OCI-LY7 (cell line): ENCODE measurements around the gene SPX. TPM values are rescaled to one million over a fixed set of nuclear protein-coding genes. Genes with fewer than 3 reads are reported as not detected.
A peak's percentile ranks its signal among the peaks of the same experiment; 100 is the strongest.

ENCODE experiments used
- BruUV-seq: library from RNA; stranded (reverse); fragments of 400-500 nt; replicated peaks from 2 replicates; lab custom pipeline; 2021; lab: Mats Ljungman, UMichigan
- CTCF ChIA-PET: fragments of 300-600 bp; sonication (Branson Sonifier 250); formaldehyde crosslinking; loops from one replicate; lab custom pipeline; 2022; ENCODE audit warnings: antibody characterized with exemption; ENCODE audit not compliant: unreplicated experiment; lab: Charles Lee
- POLR2A ChIA-PET: fragments of 300-600 bp; sonication (Branson Sonifier 250); formaldehyde crosslinking; loops from one replicate; lab custom pipeline; 2022; ENCODE audit warnings: antibody characterized with exemption; lab: Charles Lee
- DNase-seq: peaks from one replicate; pipeline ENCODE4 v3.0.0-alpha.2; 2015; ENCODE audit warnings: low spot score
- H2AFZ ChIP-seq: fragments of 200-600 bp; sonication (generic), shearing (Covaris generic); 2 replicates; pipeline ENCODE4 v1.6.1; 2014; ENCODE audit warnings: mild to moderate bottlenecking, antibody characterized with exemption, low read length, moderate library complexity
- H3K27ac ChIP-seq: fragments of 200-600 bp; sonication (generic); 2 replicates; pipeline ENCODE4 v1.5.1; 2014; ENCODE audit warnings: mixed run types, low read depth, mild to moderate bottlenecking, moderate library complexity, low read length, inconsistent platforms; ENCODE audit not compliant: poor library complexity, severe bottlenecking
- H3K36me3 ChIP-seq: fragments of 200-600 bp; sonication (generic); 2 replicates; pipeline ENCODE4 v1.6.1; 2014; ENCODE audit warnings: mild to moderate bottlenecking, antibody characterized with exemption, low read length, moderate library complexity, mixed read lengths; ENCODE audit not compliant: insufficient read depth
- H3K4me1 ChIP-seq: fragments of 200-600 bp; sonication (generic); 2 replicates; pipeline ENCODE4 v1.5.1; 2014; ENCODE audit warnings: mild to moderate bottlenecking, low read length; ENCODE audit not compliant: insufficient read depth, poor library complexity, severe bottlenecking
- H3K4me2 ChIP-seq: fragments of 200-600 bp; sonication (generic); 2 replicates; pipeline ENCODE4 v1.6.1; 2014; ENCODE audit warnings: mild to moderate bottlenecking, low read length
- H3K4me3 ChIP-seq: fragments of 200-600 bp; sonication (generic); 2 replicates; pipeline ENCODE4 v1.5.1; 2014; ENCODE audit warnings: mild to moderate bottlenecking, low read depth, low read length; ENCODE audit not compliant: poor library complexity, severe bottlenecking
- H3K79me2 ChIP-seq: fragments of 200-600 bp; sonication (generic); 2 replicates; pipeline ENCODE4 v1.6.1; 2016; ENCODE audit warnings: low read depth, mild to moderate bottlenecking, low read length, moderate library complexity, mixed read lengths; ENCODE audit not compliant: insufficient read depth
- H3K9me2 ChIP-seq: fragments of 200-600 bp; sonication (generic); 2 replicates; pipeline ENCODE4 v1.6.1; 2016; ENCODE audit warnings: mild to moderate bottlenecking, low read length, mixed read lengths; ENCODE audit not compliant: insufficient read depth
- H3K9me3 ChIP-seq: fragments of 200-600 bp; sonication (generic); 2 replicates; pipeline ENCODE4 v1.6.1; 2014; ENCODE audit warnings: mild to moderate bottlenecking, mixed run types, low read length, mixed read lengths
- H4K20me1 ChIP-seq: fragments of 200-600 bp; sonication (generic); 2 replicates; pipeline ENCODE4 v1.6.1; 2014; ENCODE audit warnings: mild to moderate bottlenecking, antibody characterized with exemption, low read length, moderate library complexity, mixed read lengths; ENCODE audit not compliant: insufficient read depth
- EZH2phosphoT487 ChIP-seq: fragments of 200-600 bp; sonication (generic); IDR thresholded peaks from 2 replicates; pipeline ENCODE4 v1.6.1; 2018; ENCODE audit warnings: low read depth, borderline replicate concordance, mild to moderate bottlenecking, mixed run types, antibody characterized with exemption, low read length, moderate library complexity, mixed read lengths
- intact Hi-C: fragments of 100-400 bp; cut with micrococcal nuclease; formaldehyde crosslinking; loops from one replicate; pipeline ENCODE4 v1.10.0; 2022; ENCODE audit not compliant: unreplicated experiment
- total RNA-seq, 2 experiments: library from RNA; depleted of rRNA in 1 of 2; stranded (reverse); fragments of >200 nt in 1 of 2; shearing (Covaris generic) in 1 of 2; gene quantifications; 2 replicates each; pipeline ENCODE4 v1.2.3, GENCODE V29; 2014 to 2022
- TF ChIP-seq, protein P1 (sequence below): fragments of 200-600 bp; sonication (generic); conservative IDR thresholded peaks from 2 replicates; pipeline ENCODE4 v1.5.1; 2014; ENCODE audit warnings: mild to moderate bottlenecking, antibody characterized with exemption, low read length, moderate library complexity, mixed read lengths

SPX gene
- total RNA-seq, 2 experiments from 2014 or later, result 0.35 to 1.2 TPM

DNA sequence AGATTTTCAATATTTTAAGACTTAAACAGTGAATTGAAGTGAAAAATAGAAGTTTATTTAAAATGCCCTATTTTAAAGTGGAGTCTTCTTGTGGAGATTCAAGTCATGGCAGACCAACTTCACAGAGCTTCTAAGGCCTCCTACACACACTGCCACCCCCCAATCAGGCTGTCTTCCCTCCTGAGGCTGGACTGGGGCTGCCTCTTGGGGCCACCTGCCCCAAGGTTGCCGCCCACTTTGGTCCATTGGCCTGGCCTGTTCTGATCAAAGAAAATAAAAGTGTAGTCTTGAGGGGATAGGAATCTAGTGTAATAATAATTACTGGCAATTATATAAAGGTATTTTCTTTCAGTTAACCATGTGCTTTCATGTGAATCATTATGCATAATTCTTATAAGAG, 23.2 kb upstream of the SPX start:
- intact Hi-C loops, result no loop called here
- TF ChIP-seq, protein P1, sequence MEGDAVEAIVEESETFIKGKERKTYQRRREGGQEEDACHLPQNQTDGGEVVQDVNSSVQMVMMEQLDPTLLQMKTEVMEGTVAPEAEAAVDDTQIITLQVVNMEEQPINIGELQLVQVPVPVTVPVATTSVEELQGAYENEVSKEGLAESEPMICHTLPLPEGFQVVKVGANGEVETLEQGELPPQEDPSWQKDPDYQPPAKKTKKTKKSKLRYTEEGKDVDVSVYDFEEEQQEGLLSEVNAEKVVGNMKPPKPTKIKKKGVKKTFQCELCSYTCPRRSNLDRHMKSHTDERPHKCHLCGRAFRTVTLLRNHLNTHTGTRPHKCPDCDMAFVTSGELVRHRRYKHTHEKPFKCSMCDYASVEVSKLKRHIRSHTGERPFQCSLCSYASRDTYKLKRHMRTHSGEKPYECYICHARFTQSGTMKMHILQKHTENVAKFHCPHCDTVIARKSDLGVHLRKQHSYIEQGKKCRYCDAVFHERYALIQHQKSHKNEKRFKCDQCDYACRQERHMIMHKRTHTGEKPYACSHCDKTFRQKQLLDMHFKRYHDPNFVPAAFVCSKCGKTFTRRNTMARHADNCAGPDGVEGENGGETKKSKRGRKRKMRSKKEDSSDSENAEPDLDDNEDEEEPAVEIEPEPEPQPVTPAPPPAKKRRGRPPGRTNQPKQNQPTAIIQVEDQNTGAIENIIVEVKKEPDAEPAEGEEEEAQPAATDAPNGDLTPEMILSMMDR, result no peak
- peak overlapping the region; percentile 83 for H3K4me2 ChIP-seq
- DNase-seq, result no peak
- ChIA-PET CTCF (no interaction called here), POLR2A (interaction anchor here (0.9 to 1.4 kb wide), 3 partner anchors 9 to 969 kb away, joined by 3 to 6 read pairs (median 4); no protein-coding TSS in a partner anchor)
- H3K27ac ChIP-seq, result no peak overlapping the region
- peaks cover 21% of the 10 kb centered on the region for H3K36me3 ChIP-seq
- H2AFZ ChIP-seq, result no peak overlapping the region
- H3K4me3 ChIP-seq, result peak overlapping the region; percentile 99
- BruUV-seq, result TSS peak; percentile 62
- H4K20me1 ChIP-seq, result peaks cover 20% of the 10 kb centered on the region; the same call in 1 of the 2 replicates
- peaks cover 89% of the 10 kb centered on the region for H3K79me2 ChIP-seq
- H3K9me3 ChIP-seq, result no peaks in the 10 kb centered on the region
- peaks cover 31% of the 10 kb centered on the region for H3K4me1 ChIP-seq
- no peaks in the 10 kb centered on the region for H3K9me2 ChIP-seq

DNA sequence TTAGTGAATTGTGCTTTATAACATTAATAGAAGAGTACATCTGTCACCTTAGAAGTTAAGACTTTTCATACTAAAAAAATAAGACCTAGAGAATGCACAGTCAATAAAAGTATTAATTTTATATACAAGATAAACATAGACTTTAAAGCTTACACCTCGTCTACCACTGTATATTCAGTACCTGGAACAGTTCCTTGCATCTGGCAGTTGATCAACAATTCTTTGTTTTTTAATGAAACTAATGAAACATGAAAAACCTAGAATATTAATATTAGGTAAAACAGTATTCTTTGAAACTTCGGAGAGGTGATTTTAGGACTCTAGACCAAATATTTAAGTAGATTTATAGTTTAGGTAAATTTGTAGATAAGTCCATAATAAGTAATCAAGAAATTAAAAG, 20.2 kb upstream of the SPX start:
- Histone ChIP-seq H3K9me2 (no peaks in the 10 kb centered on the region), H3K4me1 (peaks cover 14% of the 10 kb centered on the region), H3K9me3 (no peaks in the 10 kb centered on the region), H3K4me3 (no peak overlapping the region), H3K36me3 (peaks cover 35% of the 10 kb centered on the region), H3K79me2 (peaks cover 62% of the 10 kb centered on the region), H3K27ac (no peak overlapping the region), H4K20me1 (peaks cover 20% of the 10 kb centered on the region; the same call in 1 of the 2 replicates), H3K4me2 (no peak overlapping the region), H2AFZ (no peak overlapping the region)
- TF ChIP-seq, protein P1, result no peak
- no peak for TF ChIP-seq EZH2phosphoT487
- CTCF ChIA-PET, result no interaction called here
- intact Hi-C loops, result no loop called here
- no peak for DNase-seq
- POLR2A ChIA-PET, result interaction anchor here (0.6 to 2.4 kb wide), 6 partner anchors 11 to 155 kb away, joined by 3 to 7 read pairs (median 4); partner anchors contain the start of gene SPX
- no TSS peak for BruUV-seq

DNA sequence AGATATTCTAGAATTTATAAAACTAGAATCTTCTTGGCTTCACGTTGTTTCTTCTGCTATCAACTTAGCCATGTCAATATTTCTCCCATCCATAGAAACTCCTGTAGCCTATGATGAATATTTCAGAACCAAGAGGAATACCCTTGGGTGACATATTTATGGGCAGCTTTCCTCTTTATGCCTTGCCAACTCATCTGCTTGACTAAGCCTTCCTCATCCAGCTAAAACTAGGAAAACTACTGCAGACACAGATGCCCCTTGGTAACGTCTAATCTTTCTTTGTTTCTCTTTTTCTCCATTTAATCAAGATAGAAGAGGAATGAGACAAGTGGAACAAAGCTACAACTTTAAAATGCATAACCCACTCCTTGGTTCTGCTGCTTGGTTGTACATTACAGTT, 18.2 kb upstream of the SPX start:
- peaks cover 10% of the 10 kb centered on the region for H3K4me1 ChIP-seq
- no peak overlapping the region for H2AFZ ChIP-seq
- no peak overlapping the region for H3K4me3 ChIP-seq
- TF ChIP-seq, protein P1, result no peak
- no peak for TF ChIP-seq EZH2phosphoT487
- POLR2A ChIA-PET, result interaction anchor here (0.6 to 2.6 kb wide), 4 partner anchors 9 to 121 kb away, joined by 3 to 10 read pairs (median 3); partner anchors contain the start of gene SPX
- no peak overlapping the region for H3K27ac ChIP-seq
- H4K20me1 ChIP-seq, result peaks cover 14% of the 10 kb centered on the region; the same call in 1 of the 2 replicates
- CTCF ChIA-PET, result no interaction called here
- H3K36me3 ChIP-seq, result peaks cover 51% of the 10 kb centered on the region
- peaks cover 49% of the 10 kb centered on the region for H3K79me2 ChIP-seq
- no peaks in the 10 kb centered on the region for H3K9me2 ChIP-seq
- intact Hi-C loops, result no loop called here
- BruUV-seq, result no TSS peak
- H3K9me3 ChIP-seq, result no peaks in the 10 kb centered on the region
- no peak for DNase-seq
- no peak overlapping the region for H3K4me2 ChIP-seq
